Measurements from ENCODE around the gene TWSG1.

Gene TWSG1

DNA sequence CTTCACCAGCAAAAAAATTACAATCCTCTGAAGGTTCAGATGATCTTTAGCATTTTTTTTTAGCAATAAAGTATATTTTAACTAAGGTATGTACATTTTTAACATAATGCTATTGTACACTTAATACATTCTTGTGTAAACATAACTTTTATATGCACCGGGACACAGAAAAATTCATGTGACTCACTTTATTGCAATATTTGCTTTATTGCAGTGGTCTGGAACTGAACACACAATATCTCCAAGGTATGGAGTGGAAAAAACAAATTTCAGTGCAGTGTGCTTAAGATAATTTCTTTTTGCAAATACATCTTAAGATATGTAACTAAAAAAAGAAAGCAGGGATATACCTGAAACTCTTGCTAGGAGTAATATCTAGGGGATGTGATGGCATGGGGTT, 5.1 kb upstream of the TWSG1 start:
- Histone ChIP-seq H3K27ac (no peak overlapping the region), H3K36me3 (no peaks in the 10 kb centered on the region), H3K9me3 (ENCODE audit: severe bottlenecking) (peaks cover 16% of the 10 kb centered on the region), H3K27me3 (ENCODE audit: insufficient read depth, low read depth, severe bottlenecking) (no peaks in the 10 kb centered on the region), H3K4me3 (ENCODE audit: low read depth, low read length) (no peak overlapping the region)
- no peak for TF ChIP-seq CTCF (IDR thresholded peaks at IDR 0.05; ENCODE audit: low read depth, low read length)
- DNase-seq: no peak

GRCh38 chr18:9330419-9330818, 4.2 kb upstream of the TWSG1 start:
- Histone ChIP-seq H3K36me3 (no peaks in the 10 kb centered on the region), H3K27ac (peak overlapping the region; percentile 39), H3K4me3 (ENCODE audit: low read depth, low read length) (no peak overlapping the region), H3K9me3 (ENCODE audit: severe bottlenecking) (peaks cover 16% of the 10 kb centered on the region), H3K27me3 (ENCODE audit: insufficient read depth, low read depth, severe bottlenecking) (no peaks in the 10 kb centered on the region)
- no peak for TF ChIP-seq CTCF (IDR thresholded peaks at IDR 0.05; ENCODE audit: low read depth, low read length)
- peak; percentile 32 for DNase-seq

GRCh38 chr18:9333441-9334328, 888 bp upstream of the TWSG1 start:
- H3K9me3 ChIP-seq (ENCODE audit: severe bottlenecking): peaks cover 16% of the 10 kb centered on the region
- H3K4me3 ChIP-seq (ENCODE audit: low read depth, low read length): no peak overlapping the region
- H3K27ac ChIP-seq: no peak overlapping the region
- DNase-seq: no peak
- H3K27me3 ChIP-seq (ENCODE audit: insufficient read depth, low read depth, severe bottlenecking): no peaks in the 10 kb centered on the region
- H3K36me3 ChIP-seq: peaks cover 14% of the 10 kb centered on the region
- TF ChIP-seq CTCF (IDR thresholded peaks at IDR 0.05; ENCODE audit: low read depth, low read length): no peak

DNA sequence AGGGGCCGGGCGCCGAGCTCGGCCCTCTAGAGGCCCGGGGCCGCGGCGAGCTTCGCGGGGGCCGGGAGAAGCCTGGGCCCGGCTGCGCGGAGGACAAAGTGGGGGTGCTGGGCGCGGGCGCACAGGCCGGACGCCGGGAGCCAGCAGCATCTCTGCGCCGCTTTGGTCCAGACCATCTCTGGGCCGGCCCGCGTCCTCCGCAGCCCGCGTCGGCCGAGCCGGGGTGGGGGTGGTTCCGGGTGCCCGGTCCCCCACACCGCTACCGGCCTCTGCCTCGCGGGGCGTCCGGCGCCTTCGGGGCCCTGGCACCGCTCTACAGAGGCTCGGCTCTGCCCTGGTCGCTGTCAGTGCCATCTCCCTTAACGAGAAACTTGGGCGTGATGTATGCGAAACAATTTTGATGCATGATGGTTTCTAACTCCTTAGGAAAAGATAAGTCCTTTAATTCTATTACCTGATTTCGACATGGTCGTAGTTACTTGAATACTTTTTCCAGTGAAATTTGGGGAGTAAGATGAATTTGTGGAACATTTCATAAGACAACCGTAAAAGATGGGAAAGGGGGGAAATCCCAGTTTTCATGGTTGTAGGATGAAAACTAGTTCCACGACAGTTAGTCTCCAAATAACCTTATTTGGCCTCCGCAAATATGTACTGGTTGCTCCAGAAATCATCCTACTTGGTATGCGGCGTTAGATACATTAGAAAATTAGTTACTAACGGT, 562 bp downstream of the TWSG1 start:
- no peak for TF ChIP-seq CTCF (IDR thresholded peaks at IDR 0.05; ENCODE audit: low read depth, low read length)
- Histone ChIP-seq H3K4me3 (ENCODE audit: low read depth, low read length) (peak overlapping the region; percentile 67), H3K27ac (peak overlapping the region; percentile 66), H3K36me3 (peaks cover 22% of the 10 kb centered on the region), H3K9me3 (ENCODE audit: severe bottlenecking) (peaks cover 16% of the 10 kb centered on the region), H3K27me3 (ENCODE audit: insufficient read depth, low read depth, severe bottlenecking) (no peaks in the 10 kb centered on the region)
- no peak for DNase-seq

DNA sequence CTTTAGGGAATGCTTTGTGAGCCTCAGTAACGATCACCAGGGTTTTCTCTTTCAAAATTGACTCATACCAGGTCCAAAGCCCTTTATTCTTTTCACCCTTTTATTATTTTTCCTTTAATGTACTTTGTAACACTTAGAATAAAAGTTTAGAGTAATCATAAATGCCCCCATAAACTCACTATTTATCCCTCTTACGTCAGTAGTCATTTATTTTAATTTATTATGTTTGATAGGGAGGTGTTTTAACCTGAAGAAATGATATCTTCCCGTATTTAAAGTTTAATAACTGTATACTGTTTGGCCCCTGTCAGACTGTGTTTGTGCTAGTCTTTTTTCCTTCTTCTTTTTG, 1.1 kb downstream of the TWSG1 start:
- DNase-seq: no peak
- Histone ChIP-seq H3K4me3 (ENCODE audit: low read depth, low read length) (peak overlapping the region; percentile 67), H3K36me3 (peaks cover 22% of the 10 kb centered on the region), H3K9me3 (ENCODE audit: severe bottlenecking) (peaks cover 16% of the 10 kb centered on the region), H3K27me3 (ENCODE audit: insufficient read depth, low read depth, severe bottlenecking) (no peaks in the 10 kb centered on the region), H3K27ac (no peak overlapping the region)
- TF ChIP-seq CTCF (IDR thresholded peaks at IDR 0.05; ENCODE audit: low read depth, low read length): no peak
